Fibroblast of upper back skin (primary cell): Measurements from ENCODE around the gene GPR12.

Experiments
- DNase-seq: peaks from one replicate; pipeline ENCODE4 v3.0.0-alpha.2; 2013

Gene GPR12

DNA sequence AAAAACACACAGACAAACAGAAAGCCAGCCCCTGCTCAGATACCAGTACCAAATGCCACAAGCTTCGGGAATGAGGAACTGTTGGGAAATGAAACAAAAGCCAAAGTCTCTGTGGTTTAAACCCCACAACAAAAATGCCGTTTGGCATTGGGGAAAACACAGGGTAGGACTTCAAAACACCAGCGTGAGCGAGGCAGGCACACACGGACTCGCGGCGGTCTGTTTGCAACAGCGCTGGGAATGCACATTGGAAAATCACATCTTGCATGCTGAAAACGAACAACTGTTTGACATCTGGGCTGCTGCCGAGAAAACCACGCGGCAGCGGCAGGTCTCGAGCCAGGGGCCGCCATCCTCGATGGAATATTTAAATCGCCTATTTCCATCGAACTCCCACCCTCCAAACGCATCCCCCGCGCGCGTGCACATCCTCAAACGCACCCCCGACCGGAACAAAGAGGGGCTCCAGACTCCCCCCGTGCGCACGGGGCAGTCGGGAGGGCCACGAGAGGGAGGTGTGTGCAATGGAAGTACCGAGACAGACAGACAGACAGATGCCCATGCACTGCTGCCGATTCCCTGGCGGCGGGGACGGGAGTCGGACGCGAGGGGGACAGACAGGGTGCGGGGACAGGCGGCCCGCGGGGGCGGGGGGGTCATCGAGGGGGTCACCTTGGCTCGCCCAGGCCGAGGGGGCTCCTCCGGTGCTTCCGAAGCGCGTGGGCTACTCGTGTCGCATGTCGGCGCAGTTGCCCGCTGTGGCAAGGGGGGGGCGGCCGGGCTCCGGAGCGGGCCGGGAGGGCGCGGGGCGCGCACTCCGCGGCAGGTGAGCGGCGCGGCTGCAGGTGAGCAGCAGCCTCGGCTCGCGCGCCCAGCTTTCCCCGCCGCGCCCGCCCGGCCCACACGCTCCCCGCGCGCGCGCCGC, at the start of gene GPR12:
Gene GPR12, minus strand, starts transcription at position 880 of the 925 bp plus-strand sequence. CDS start 959 bp downstream, outside the sequence.
- no peak for DNase-seq

- DNase-seq, result no peak
Measured at GRCh38 chr13:26810095-26810494, 49.5 kb upstream of the GPR12 start.

DNA sequence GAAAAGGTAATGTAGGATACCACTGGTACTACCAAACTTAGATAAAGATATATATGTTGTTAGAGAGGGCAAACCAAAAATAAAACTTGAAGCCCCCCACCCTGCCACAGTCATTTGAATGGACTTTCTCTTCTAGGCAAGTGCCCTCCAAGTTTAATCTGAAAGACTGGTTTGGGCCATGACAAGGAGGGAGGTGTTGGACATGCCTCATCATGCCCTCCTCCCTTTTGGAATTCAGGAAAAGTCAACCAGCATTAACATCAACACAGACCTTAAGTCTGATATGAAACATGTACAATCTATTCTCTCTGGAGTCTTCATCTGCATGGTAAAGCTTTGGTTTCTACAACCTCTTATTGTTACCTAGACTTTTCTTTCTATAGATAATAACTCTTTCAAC, 46.3 kb upstream of the GPR12 start:
- DNase-seq, result no peak

GRCh38 chr13:26787961-26788360, 27.4 kb upstream of the GPR12 start:
- DNase-seq, result no peak

GRCh38 chr13:26786651-26787295, 26.2 kb upstream of the GPR12 start:
- DNase-seq, result no peak

- no peak for DNase-seq
Measured at GRCh38 chr13:26785838-26786630, 25.4 kb upstream of the GPR12 start.

- DNase-seq, result no peak
Measured at GRCh38 chr13:26784704-26785639, 24.4 kb upstream of the GPR12 start.

DNA sequence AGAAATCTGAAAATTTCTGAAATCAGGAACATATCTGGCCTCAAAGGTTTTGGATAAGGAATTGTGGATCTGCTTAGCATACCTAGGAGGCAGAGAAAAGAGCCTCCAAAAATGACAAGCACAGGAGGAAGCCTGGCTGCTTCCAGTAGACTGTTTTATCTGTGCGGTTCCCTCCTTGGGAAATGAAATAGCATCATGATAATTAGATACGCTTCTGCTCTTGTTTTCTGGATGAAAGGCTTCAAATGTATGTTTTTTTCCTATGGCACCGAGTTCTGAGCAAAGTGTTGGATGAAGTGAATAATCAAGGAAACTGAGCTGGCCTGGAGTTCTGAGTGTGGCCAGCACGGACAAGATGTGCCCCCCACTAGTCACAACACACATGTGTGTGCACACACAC, 19.8 kb upstream of the GPR12 start:
- DNase-seq, result no peak

DNA sequence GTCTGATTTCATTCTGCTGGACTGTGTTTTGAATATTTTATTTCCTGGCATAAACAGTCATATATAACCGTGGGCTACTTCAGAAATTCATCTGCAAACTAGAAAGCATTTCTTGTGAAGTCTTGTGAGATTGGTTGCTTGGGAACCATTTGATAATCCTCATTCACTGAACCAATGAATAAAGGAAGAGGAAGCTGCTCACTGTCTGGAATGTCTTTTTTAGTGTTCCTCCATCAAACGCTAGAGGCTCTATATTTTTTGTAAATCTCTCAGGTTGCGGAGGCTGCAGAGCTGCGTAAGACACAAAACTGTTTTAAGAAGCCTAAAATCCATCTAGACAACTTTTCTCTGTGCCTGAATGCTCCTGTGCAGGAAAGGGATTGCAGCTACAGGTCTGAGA, 18.7 kb upstream of the GPR12 start:
- DNase-seq, result no peak

DNA sequence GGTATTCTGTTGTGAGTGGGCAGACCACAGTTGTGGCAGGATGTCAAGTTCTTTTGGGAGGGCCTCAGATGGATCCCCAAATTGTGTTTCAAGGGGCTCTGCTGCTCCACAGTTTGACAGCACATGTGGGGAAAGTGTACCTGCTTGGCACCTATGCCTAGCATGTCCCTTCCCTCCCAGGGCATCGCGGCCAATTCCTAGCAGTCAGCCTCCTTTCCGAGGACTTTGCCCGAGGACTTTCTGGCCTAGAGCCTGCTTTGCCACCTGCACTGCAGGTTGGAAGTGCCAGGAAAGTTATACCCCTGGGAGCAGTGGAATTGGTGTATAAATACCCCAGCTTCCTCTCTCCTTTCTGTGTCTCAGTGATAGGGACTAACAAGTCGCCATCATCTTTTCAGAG, 11.9 kb upstream of the GPR12 start:
- DNase-seq, result no peak

GRCh38 chr13:26771796-26772195, 11.2 kb upstream of the GPR12 start:
- no peak for DNase-seq

DNA sequence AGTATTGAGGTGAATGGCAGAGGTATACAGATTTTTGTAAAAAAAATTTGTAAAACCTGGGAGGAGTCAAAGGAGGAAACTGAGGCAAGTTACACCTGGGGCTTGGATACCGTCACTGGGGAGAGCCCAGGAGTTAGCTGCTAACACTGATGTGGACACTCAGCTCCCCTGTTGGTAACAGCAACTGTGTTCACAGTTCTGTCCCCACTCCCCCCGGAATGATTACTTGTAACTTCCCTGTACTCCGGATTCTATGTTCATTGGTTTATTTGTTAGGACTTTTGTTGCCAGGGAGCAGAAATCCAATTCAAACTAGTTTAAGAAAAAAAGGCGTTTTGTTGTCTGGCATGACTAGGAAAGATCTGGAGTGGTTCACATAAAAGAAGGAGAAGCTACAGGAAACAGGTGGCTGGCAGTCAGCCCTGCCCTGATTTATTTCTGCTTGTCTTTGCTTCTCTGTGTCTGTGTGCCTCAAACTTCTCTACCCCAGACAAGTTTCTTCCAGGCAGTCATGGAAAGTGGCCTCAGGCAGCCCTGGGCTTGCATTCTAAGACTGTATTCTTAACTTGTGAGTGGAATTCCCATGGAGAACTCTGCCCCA, 2.3 kb upstream of the GPR12 start:
- no peak for DNase-seq

DNA sequence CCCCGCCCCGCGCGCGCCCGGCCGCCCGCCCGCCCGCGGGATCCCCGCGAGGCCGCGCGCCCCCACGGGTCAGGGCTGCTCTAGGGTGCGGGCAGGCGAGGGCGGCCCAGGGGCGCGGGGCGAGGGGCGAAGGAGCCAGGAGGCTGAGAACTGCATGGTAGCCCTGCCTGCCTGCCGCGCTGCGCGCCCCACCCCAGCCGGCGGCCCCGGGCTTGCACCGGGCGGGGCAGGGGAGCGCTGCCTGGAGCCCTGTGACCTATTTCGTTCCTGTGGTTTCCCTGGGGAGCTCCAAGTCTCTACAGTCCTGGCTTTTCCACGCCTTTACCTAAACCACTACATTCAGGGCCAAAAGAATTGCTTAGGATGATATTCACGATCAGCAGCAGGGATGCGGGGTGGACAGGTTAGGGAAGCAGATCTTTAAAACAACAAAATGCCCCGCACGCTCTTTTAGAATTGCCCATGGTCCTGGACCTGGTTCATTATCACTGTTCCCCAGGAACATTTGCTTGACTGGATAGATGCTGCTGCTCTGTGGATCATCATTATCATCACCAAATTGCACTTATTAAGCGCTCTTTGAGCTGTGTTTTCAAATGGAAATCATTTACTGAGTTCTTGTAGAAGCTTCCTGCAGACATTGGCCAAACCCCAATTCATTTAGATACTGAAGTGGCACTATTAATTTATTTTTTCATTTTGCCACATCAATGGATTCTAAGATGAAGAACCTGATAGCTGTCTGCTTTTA, 421 bp upstream of the GPR12 start:
- no peak for DNase-seq

DNA sequence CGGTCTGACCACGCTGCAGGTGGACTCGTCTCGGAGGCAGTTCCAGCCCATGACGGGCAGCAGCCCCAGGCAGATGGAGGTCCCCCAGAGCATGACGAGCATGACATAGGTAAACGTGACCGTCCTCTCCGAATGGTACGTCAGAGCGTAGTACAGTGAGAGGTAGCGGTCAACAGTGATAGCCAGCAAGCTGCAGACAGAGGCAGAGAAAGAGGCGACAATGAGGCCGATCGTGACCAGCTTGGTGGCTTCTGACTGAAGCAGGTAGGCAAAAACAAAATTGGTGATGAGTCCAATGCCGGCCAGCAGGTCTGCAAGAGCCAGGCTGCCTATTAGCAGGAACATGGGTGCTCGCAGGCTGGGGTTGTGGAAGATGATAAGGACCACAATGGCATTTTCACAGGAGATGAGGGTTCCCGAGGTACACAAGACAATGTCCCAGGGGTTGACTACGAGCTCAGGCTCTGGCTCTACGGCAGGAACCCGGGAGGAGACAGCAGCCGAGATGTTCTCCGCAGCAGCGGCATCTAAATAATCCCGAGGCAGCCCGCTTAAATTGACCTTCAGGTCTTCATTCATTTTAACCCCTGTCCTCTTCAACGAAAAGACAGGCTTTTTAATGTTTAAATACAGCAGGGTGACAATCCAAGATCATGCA, 1.2 kb downstream of the GPR12 start:
- no peak for DNase-seq

GRCh38 chr13:26758496-26759157, 2.0 kb downstream of the GPR12 start:
- no peak for DNase-seq

GRCh38 chr13:26756961-26757360, 3.6 kb downstream of the GPR12 start:
- no peak for DNase-seq

- DNase-seq, result no peak
Measured at GRCh38 chr13:26752671-26753070, 7.9 kb downstream of the GPR12 start.

GRCh38 chr13:26749905-26750304, 10.7 kb downstream of the GPR12 start:
- DNase-seq, result no peak

DNA sequence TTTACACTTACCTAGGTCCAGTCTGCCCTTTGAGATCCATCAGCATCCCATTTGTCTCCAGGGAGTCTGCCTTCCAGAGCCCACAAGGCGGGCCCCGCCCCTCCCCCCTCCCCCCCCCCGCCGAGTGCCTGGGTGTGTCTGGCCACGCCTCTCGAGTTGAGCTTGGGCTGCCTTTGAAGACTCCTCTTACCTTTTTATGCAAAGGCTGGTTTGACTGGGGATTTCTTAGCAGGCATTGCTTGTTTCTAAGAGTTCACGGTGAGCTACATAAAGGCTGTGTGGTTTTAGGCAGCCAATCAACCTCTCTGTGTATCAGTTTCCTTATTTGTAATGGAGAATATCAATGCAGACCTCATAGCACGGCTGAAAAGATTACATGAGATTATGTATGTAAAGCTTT, 11.3 kb downstream of the GPR12 start:
- no peak for DNase-seq

GRCh38 chr13:26747706-26748105, 12.9 kb downstream of the GPR12 start:
- no peak for DNase-seq
